GM23338 (cell line): ENCODE results near the gene TICRR. TPM values are rescaled to one million over a fixed set of nuclear protein-coding genes. Genes with fewer than 3 reads are reported as not detected.

ENCODE experiments used
- ATAC-seq: fragments of 200-7000 bp; cut with Tn5 transposase; 3 replicates; pipeline ENCODE4 v1.9.1; 2020
- DNase-seq: peaks from one replicate; pipeline ENCODE4 v3.0.0-alpha.2; 2015; ENCODE audit warnings: low spot score
- H2AFZ ChIP-seq: fragments of 200-600 bp; sonication (generic); 2 replicates; pipeline ENCODE4 v1.8.0; 2016; ENCODE audit warnings: antibody characterized with exemption, mild to moderate bottlenecking, moderate library complexity
- H3F3A ChIP-seq: fragments of 200-600 bp; sonication (generic); replicated peaks from 2 replicates; pipeline ENCODE4 v1.8.0; 2017; ENCODE audit warnings: antibody characterized with exemption, mixed run types, low read depth
- H3K27ac ChIP-seq: fragments of 200-600 bp; sonication (generic); 2 replicates; pipeline ENCODE4 v1.6.1; 2016; ENCODE audit warnings: low read depth
- H3K27me3 ChIP-seq: fragments of 200-600 bp; sonication (generic); 2 replicates; pipeline ENCODE4 v1.8.0; 2016; ENCODE audit warnings: mild to moderate bottlenecking, mixed run types, moderate library complexity; ENCODE audit not compliant: insufficient read depth
- H3K36me3 ChIP-seq: fragments of 200-600 bp; sonication (generic); 2 replicates; pipeline ENCODE4 v1.8.0; 2016; ENCODE audit warnings: mild to moderate bottlenecking; ENCODE audit not compliant: insufficient read depth
- H3K4me1 ChIP-seq: fragments of 200-600 bp; sonication (generic); 2 replicates; pipeline ENCODE4 v1.8.0; 2016; ENCODE audit warnings: mild to moderate bottlenecking, moderate library complexity; ENCODE audit not compliant: insufficient read depth
- H3K4me2 ChIP-seq: fragments of 200-600 bp; sonication (generic); 2 replicates; pipeline ENCODE4 v1.7.1; 2017; ENCODE audit warnings: mixed run types
- H3K4me3 ChIP-seq: fragments of 200-600 bp; sonication (generic); 2 replicates; pipeline ENCODE4 v1.6.1; 2016; ENCODE audit warnings: mixed run types
- H3K79me2 ChIP-seq: fragments of 200-600 bp; sonication (generic); replicated peaks from 2 replicates; pipeline ENCODE4 v1.8.0; 2017; ENCODE audit warnings: mild to moderate bottlenecking; ENCODE audit not compliant: insufficient read depth
- H3K9me2 ChIP-seq: fragments of 200-600 bp; sonication (generic); 2 replicates; pipeline ENCODE4 v1.8.0; 2017; ENCODE audit not compliant: insufficient read depth
- H4K20me1 ChIP-seq: fragments of 200-600 bp; sonication (generic); replicated peaks from 2 replicates; pipeline ENCODE4 v1.8.0; 2017; ENCODE audit warnings: mild to moderate bottlenecking; ENCODE audit not compliant: insufficient read depth
- H3K27ac Mint-ChIP-seq: 2 replicates; pipeline ENCODE4 v1.8.0; 2020; ENCODE audit warnings: inconsistent platforms, mild to moderate bottlenecking, moderate library complexity, mixed read lengths
- H3K27me3 Mint-ChIP-seq: 3 replicates; pipeline ENCODE4 v1.8.0; 2022; ENCODE audit warnings: low read depth, mild to moderate bottlenecking, moderate library complexity, mixed read lengths, inconsistent platforms; ENCODE audit not compliant: insufficient read depth, poor library complexity
- H3K36me3 Mint-ChIP-seq: 3 replicates; pipeline ENCODE4 v1.8.0; 2021; ENCODE audit warnings: low read depth, mild to moderate bottlenecking, inconsistent platforms, moderate library complexity, mixed read lengths
- H3K4me1 Mint-ChIP-seq: 3 replicates; pipeline ENCODE4 v1.8.0; 2020; ENCODE audit warnings: mild to moderate bottlenecking, inconsistent platforms, mixed read lengths
- H3K4me3 Mint-ChIP-seq: 3 replicates; pipeline ENCODE4 v1.8.0; 2021; ENCODE audit warnings: moderate library complexity, mild to moderate bottlenecking, inconsistent platforms, mixed read lengths
- H3K9me3 Mint-ChIP-seq: 3 replicates; pipeline ENCODE4 v1.8.0; 2020; ENCODE audit warnings: moderate library complexity, mild to moderate bottlenecking, inconsistent platforms, mixed read lengths
- CREB1 ChIP-seq: fragments of 250-450 bp; sonication (Bioruptor Pico); IDR thresholded peaks from 2 replicates; pipeline ENCODE4 v1.5.0; 2020; ENCODE audit warnings: low read depth, mild to moderate bottlenecking, moderate library complexity
- EZH2 ChIP-seq: fragments of 200-600 bp; sonication (generic); IDR thresholded peaks from one replicate; pipeline ENCODE4 v1.8.0; 2017; ENCODE audit warnings: antibody characterized with exemption, mild to moderate bottlenecking, low read depth; ENCODE audit not compliant: unreplicated experiment
- EZH2phosphoT487 ChIP-seq: fragments of 200-600 bp; sonication (generic); IDR thresholded peaks from one replicate; pipeline ENCODE4 v1.8.1; 2018; ENCODE audit warnings: antibody characterized with exemption; ENCODE audit not compliant: unreplicated experiment
- JUNB ChIP-seq: IDR thresholded peaks from one replicate; pipeline ENCODE4 v1.6.1; 2016; ENCODE audit warnings: antibody characterized with exemption; ENCODE audit not compliant: unreplicated experiment
- NANOG ChIP-seq: IDR thresholded peaks from 2 replicates; pipeline ENCODE4 v1.6.1; 2016; ENCODE audit warnings: antibody characterized with exemption, borderline replicate concordance
- POLR2AphosphoS5 ChIP-seq: IDR thresholded peaks from 2 replicates; pipeline ENCODE4 v1.6.1; 2016; ENCODE audit warnings: antibody characterized with exemption, low read depth
- STAT1 ChIP-seq: IDR thresholded peaks from one replicate; pipeline ENCODE4 v1.6.1; 2016; ENCODE audit warnings: antibody characterized with exemption; ENCODE audit not compliant: unreplicated experiment
- ZNF114 ChIP-seq: fragments of 250-450 bp; sonication (Bioruptor Pico); IDR thresholded peaks from 2 replicates; pipeline ENCODE4 v1.5.0; 2020; ENCODE audit warnings: mild to moderate bottlenecking, moderate library complexity
- ZNF331 ChIP-seq: fragments of 250-450 bp; sonication (Bioruptor Pico); IDR thresholded peaks from 2 replicates; pipeline ENCODE4 v1.5.0; 2020; ENCODE audit warnings: low read depth, mild to moderate bottlenecking, moderate library complexity
- ZNF462 ChIP-seq: fragments of 250-450 bp; sonication (Bioruptor Pico); IDR thresholded peaks from 2 replicates; pipeline ENCODE4 v1.5.0; 2020; ENCODE audit warnings: mild to moderate bottlenecking, moderate library complexity
- polyA plus RNA-seq: library from polyadenylated mRNA; unstranded; fragments of >200 nt; fragmentation: Nextera tagmentation; extraction: Ambion mirVana; gene quantifications from 2 replicates; pipeline ENCODE4 v1.2.1, GENCODE V29; 2016
- total RNA-seq: library from RNA; depleted of rRNA; stranded (reverse); fragments of >200 nt; shearing (Covaris generic); gene quantifications from 2 replicates; pipeline ENCODE4 v1.2.3, GENCODE V29; 2014
- TF ChIP-seq, protein P1 (sequence below): IDR thresholded peaks from one replicate; pipeline ENCODE4 v1.6.1; 2018; ENCODE audit warnings: antibody characterized with exemption; ENCODE audit not compliant: unreplicated experiment
- TF ChIP-seq, protein P2 (sequence below): IDR thresholded peaks from 2 replicates; pipeline ENCODE4 v1.6.1; 2016; ENCODE audit warnings: antibody characterized with exemption
- TF ChIP-seq, protein P3 (sequence below), 2 experiments: fragments of 200-600 bp in 1 of 2; sonication (generic) in 1 of 2; conservative IDR thresholded peaks; 2 replicates each; pipeline versions ENCODE4 v1.5.1 to v1.6.1; 2016 to 2017; ENCODE audit warnings: antibody characterized with exemption in 2 of 2, low read depth in 2 of 2, mild to moderate bottlenecking in 2 of 2, moderate library complexity in 1 of 2

TICRR gene
- total and polyA plus RNA-seq, 2 experiments from 2014 or later, result 11.2 to 42.3 TPM

DNA sequence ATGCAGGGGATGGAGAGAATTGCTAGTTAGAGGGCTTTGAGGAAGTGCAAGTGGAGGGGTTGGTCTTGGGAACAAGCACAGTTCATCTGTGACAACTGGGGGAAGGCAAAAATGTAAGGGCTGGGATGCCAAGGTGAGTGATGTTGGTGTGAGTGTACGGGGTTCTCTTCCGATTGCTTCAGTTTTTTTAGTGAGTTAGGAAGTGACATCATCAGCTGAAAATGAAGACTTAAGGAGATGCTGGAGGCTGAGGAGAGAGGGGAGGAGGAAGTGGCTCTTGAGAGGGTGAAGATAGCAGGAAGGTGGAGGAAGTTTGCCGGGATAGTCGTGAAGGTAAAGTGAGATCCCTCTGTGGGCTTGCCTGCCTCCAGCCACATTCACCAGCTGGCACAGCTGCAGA is 12.7 kb downstream of the TICRR start:
- H3K27me3 Mint-ChIP-seq, result no peaks in the 10 kb centered on the region
- Histone ChIP-seq H3K36me3 (peaks cover 89% of the 10 kb centered on the region), H3K9me2 (no peaks in the 10 kb centered on the region), H2AFZ (no peak overlapping the region), H3K79me2 (peaks cover 62% of the 10 kb centered on the region), H3K27me3 (no peaks in the 10 kb centered on the region), H3K4me3 (no peak overlapping the region), H3K4me2 (no peak overlapping the region), H3K27ac (no peak overlapping the region), H3F3A (no peaks in the 10 kb centered on the region), H3K4me1 (no peaks in the 10 kb centered on the region), H4K20me1 (peaks cover 46% of the 10 kb centered on the region)
- H3K9me3 Mint-ChIP-seq, result no peaks in the 10 kb centered on the region
- DNase-seq (no peak), ATAC-seq (no peak)
- H3K4me1 Mint-ChIP-seq, result no peaks in the 10 kb centered on the region
- no peak overlapping the region for H3K27ac Mint-ChIP-seq
- TF ChIP-seq ZNF331 (CRISPR knock-in tag) (no peak), EZH2 (no peak), STAT1 (no peak), EZH2phosphoT487 (no peak), JUNB (no peak), CREB1 (no peak), ZNF462 (no peak), NANOG (no peak), POLR2AphosphoS5 (no peak), ZNF114 (no peak)
- TF ChIP-seq, protein P1, sequence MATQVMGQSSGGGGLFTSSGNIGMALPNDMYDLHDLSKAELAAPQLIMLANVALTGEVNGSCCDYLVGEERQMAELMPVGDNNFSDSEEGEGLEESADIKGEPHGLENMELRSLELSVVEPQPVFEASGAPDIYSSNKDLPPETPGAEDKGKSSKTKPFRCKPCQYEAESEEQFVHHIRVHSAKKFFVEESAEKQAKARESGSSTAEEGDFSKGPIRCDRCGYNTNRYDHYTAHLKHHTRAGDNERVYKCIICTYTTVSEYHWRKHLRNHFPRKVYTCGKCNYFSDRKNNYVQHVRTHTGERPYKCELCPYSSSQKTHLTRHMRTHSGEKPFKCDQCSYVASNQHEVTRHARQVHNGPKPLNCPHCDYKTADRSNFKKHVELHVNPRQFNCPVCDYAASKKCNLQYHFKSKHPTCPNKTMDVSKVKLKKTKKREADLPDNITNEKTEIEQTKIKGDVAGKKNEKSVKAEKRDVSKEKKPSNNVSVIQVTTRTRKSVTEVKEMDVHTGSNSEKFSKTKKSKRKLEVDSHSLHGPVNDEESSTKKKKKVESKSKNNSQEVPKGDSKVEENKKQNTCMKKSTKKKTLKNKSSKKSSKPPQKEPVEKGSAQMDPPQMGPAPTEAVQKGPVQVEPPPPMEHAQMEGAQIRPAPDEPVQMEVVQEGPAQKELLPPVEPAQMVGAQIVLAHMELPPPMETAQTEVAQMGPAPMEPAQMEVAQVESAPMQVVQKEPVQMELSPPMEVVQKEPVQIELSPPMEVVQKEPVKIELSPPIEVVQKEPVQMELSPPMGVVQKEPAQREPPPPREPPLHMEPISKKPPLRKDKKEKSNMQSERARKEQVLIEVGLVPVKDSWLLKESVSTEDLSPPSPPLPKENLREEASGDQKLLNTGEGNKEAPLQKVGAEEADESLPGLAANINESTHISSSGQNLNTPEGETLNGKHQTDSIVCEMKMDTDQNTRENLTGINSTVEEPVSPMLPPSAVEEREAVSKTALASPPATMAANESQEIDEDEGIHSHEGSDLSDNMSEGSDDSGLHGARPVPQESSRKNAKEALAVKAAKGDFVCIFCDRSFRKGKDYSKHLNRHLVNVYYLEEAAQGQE, result no peak
- TF ChIP-seq, protein P2, sequence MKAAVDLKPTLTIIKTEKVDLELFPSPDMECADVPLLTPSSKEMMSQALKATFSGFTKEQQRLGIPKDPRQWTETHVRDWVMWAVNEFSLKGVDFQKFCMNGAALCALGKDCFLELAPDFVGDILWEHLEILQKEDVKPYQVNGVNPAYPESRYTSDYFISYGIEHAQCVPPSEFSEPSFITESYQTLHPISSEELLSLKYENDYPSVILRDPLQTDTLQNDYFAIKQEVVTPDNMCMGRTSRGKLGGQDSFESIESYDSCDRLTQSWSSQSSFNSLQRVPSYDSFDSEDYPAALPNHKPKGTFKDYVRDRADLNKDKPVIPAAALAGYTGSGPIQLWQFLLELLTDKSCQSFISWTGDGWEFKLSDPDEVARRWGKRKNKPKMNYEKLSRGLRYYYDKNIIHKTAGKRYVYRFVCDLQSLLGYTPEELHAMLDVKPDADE, result no peak
- TF ChIP-seq, protein P3, sequence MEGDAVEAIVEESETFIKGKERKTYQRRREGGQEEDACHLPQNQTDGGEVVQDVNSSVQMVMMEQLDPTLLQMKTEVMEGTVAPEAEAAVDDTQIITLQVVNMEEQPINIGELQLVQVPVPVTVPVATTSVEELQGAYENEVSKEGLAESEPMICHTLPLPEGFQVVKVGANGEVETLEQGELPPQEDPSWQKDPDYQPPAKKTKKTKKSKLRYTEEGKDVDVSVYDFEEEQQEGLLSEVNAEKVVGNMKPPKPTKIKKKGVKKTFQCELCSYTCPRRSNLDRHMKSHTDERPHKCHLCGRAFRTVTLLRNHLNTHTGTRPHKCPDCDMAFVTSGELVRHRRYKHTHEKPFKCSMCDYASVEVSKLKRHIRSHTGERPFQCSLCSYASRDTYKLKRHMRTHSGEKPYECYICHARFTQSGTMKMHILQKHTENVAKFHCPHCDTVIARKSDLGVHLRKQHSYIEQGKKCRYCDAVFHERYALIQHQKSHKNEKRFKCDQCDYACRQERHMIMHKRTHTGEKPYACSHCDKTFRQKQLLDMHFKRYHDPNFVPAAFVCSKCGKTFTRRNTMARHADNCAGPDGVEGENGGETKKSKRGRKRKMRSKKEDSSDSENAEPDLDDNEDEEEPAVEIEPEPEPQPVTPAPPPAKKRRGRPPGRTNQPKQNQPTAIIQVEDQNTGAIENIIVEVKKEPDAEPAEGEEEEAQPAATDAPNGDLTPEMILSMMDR (conservative IDR thresholded peaks at IDR 0.05; ENCODE audit: low read depth in 2 of 2), result no peak
- H3K36me3 Mint-ChIP-seq, result peaks cover 45% of the 10 kb centered on the region
- no peak overlapping the region for H3K4me3 Mint-ChIP-seq
